HG03066 (cell line): ENCODE data around the gene RAD21L1.

Source experiments
- ATAC-seq: cut with Tn5 transposase; IDR thresholded peaks from one replicate; pipeline ENCODE4 v1.9.1; 2021; ENCODE audit warnings: low read depth; ENCODE audit not compliant: unreplicated experiment

Gene RAD21L1

GRCh38 chr20:1291191-1291741, 65.4 kb downstream of the RAD21L1 start:
- no peak for ATAC-seq

- ATAC-seq = no peak
Observed at GRCh38 chr20:1292620-1293019, 66.8 kb downstream of the RAD21L1 start.

GRCh38 chr20:1293641-1294379, 68.0 kb downstream of the RAD21L1 start:
- no peak for ATAC-seq

- ATAC-seq = no peak
Observed at GRCh38 chr20:1294497-1294896, 68.7 kb downstream of the RAD21L1 start.

- ATAC-seq = no peak
Observed at GRCh38 chr20:1295276-1295930, 69.6 kb downstream of the RAD21L1 start.

- no peak for ATAC-seq
Observed at GRCh38 chr20:1296117-1296610, 70.3 kb downstream of the RAD21L1 start.

- ATAC-seq = no peak
Observed at GRCh38 chr20:1296922-1297321, 71.1 kb downstream of the RAD21L1 start.

- ATAC-seq = no peak
Observed at GRCh38 chr20:1297486-1297885, 71.6 kb downstream of the RAD21L1 start.

- ATAC-seq = no peak
Observed at GRCh38 chr20:1298166-1298565, 72.3 kb downstream of the RAD21L1 start.

GRCh38 chr20:1298888-1299511, 73.2 kb downstream of the RAD21L1 start:
- ATAC-seq = no peak

- ATAC-seq = no peak
Observed at GRCh38 chr20:1299522-1299921, 73.7 kb downstream of the RAD21L1 start.

GRCh38 chr20:1300083-1300840, 74.4 kb downstream of the RAD21L1 start:
- ATAC-seq = no peak

GRCh38 chr20:1301031-1301529, 75.2 kb downstream of the RAD21L1 start:
- ATAC-seq = no peak

GRCh38 chr20:1302685-1303541, 77.1 kb downstream of the RAD21L1 start:
- no peak for ATAC-seq

GRCh38 chr20:1304710-1305515, 79.1 kb downstream of the RAD21L1 start:
- no peak for ATAC-seq
